H9 (cell line): ENCODE data around the gene TTC17. TPM values are rescaled to one million over a fixed set of nuclear protein-coding genes. Genes with fewer than 3 reads are reported as not detected.

ENCODE experiments used
- DNase-seq: peaks from one replicate; pipeline ENCODE4 v3.0.0-alpha.2; 2017
- H2AFZ ChIP-seq: one replicate; pipeline ENCODE4 v1.6.1; 2013; ENCODE audit warnings: mild to moderate bottlenecking, low read length, control low read depth, moderate library complexity
- H2AK5ac ChIP-seq: 2 replicates; pipeline ENCODE4 v1.6.1; 2013; ENCODE audit warnings: low read length, control low read depth, mixed read lengths; ENCODE audit not compliant: insufficient read length
- H2BK120ac ChIP-seq: one replicate; pipeline ENCODE4 v1.6.1; 2013; ENCODE audit warnings: low read depth, mild to moderate bottlenecking, low read length, control low read depth, inconsistent platforms; ENCODE audit not compliant: poor library complexity, severe bottlenecking
- H2BK12ac ChIP-seq: 2 replicates; pipeline ENCODE4 v1.6.1; 2013; ENCODE audit warnings: low read length, control low read depth, mixed read lengths, low read depth; ENCODE audit not compliant: insufficient read length
- H2BK15ac ChIP-seq: 2 replicates; pipeline ENCODE4 v1.6.1; 2013; ENCODE audit warnings: low read depth, low read length, control low read depth
- H2BK20ac ChIP-seq: one replicate; pipeline ENCODE4 v1.6.1; 2013; ENCODE audit warnings: low read depth, mild to moderate bottlenecking, low read length, control low read depth, inconsistent platforms; ENCODE audit not compliant: poor library complexity, severe bottlenecking
- H2BK5ac ChIP-seq: 2 replicates; pipeline ENCODE4 v1.6.1; 2013; ENCODE audit warnings: low read length, control low read depth, mixed read lengths; ENCODE audit not compliant: insufficient read length
- H3K14ac ChIP-seq: 2 replicates; pipeline ENCODE4 v1.6.1; 2013; ENCODE audit warnings: low read length, control low read depth; ENCODE audit not compliant: insufficient read depth
- H3K18ac ChIP-seq: 2 replicates; pipeline ENCODE4 v1.6.1; 2013; ENCODE audit warnings: low read depth, mild to moderate bottlenecking, mixed read lengths, low read length, control low read depth; ENCODE audit not compliant: insufficient read length
- H3K23ac ChIP-seq: 2 replicates; pipeline ENCODE4 v1.6.1; 2013; ENCODE audit warnings: low read length, control low read depth, mixed read lengths, low read depth; ENCODE audit not compliant: insufficient read length
- H3K23me2 ChIP-seq: 2 replicates; pipeline ENCODE4 v1.6.1; 2013; ENCODE audit warnings: low read depth, mild to moderate bottlenecking, mixed read lengths, low read length, control low read depth; ENCODE audit not compliant: insufficient read length, poor library complexity, severe bottlenecking
- H3K27ac ChIP-seq: 2 replicates; pipeline ENCODE4 v1.5.1; 2013; ENCODE audit warnings: low read length, control low read depth, mixed read lengths, low read depth; ENCODE audit not compliant: insufficient read length
- H3K27me3 ChIP-seq: 2 replicates; pipeline ENCODE4 v1.6.1; 2013; ENCODE audit warnings: low read length, control low read depth, inconsistent platforms; ENCODE audit not compliant: insufficient read depth
- H3K4ac ChIP-seq: 2 replicates; pipeline ENCODE4 v1.6.1; 2013; ENCODE audit warnings: low read depth, mild to moderate bottlenecking, control low read depth, inconsistent platforms, low read length, moderate library complexity
- H3K4me1 ChIP-seq: 2 replicates; pipeline ENCODE4 v1.6.1; 2013; ENCODE audit warnings: low read length, control low read depth, inconsistent platforms; ENCODE audit not compliant: insufficient read depth
- H3K4me2 ChIP-seq: 2 replicates; pipeline ENCODE4 v1.6.1; 2013; ENCODE audit warnings: low read length, control low read depth, mixed read lengths; ENCODE audit not compliant: insufficient read length, insufficient read depth
- H3K56ac ChIP-seq: 2 replicates; pipeline ENCODE4 v1.6.1; 2013; ENCODE audit warnings: low read depth, mild to moderate bottlenecking, mixed read lengths, low read length, control low read depth; ENCODE audit not compliant: insufficient read length
- H3K79me1 ChIP-seq: 2 replicates; pipeline ENCODE4 v1.6.1; 2013; ENCODE audit warnings: low read depth, mild to moderate bottlenecking, moderate library complexity, low read length, control low read depth, inconsistent platforms; ENCODE audit not compliant: insufficient read depth, poor library complexity, severe bottlenecking
- H3K79me2 ChIP-seq: 2 replicates; pipeline ENCODE4 v1.6.1; 2013; ENCODE audit warnings: low read length, control low read depth, inconsistent platforms; ENCODE audit not compliant: insufficient read depth
- H3K9ac ChIP-seq: 2 replicates; pipeline ENCODE4 v1.6.1; 2013; ENCODE audit warnings: low read length, control low read depth, mixed read lengths; ENCODE audit not compliant: insufficient read length; ENCODE audit errors: extremely low read depth
- H3K9me3 ChIP-seq: one replicate; pipeline ENCODE4 v1.6.1; 2013; ENCODE audit warnings: low read depth, low read length, inconsistent platforms; ENCODE audit not compliant: control insufficient read depth
- H3T11ph ChIP-seq: one replicate; pipeline ENCODE4 v1.6.1; 2013; ENCODE audit warnings: mild to moderate bottlenecking, low read length, control low read depth, inconsistent platforms
- H4K20me1 ChIP-seq: one replicate; pipeline ENCODE4 v1.6.1; 2013; ENCODE audit not compliant: control insufficient read depth, insufficient read length, insufficient read depth
- H4K5ac ChIP-seq: 2 replicates; pipeline ENCODE4 v1.6.1; 2013; ENCODE audit warnings: low read depth, mild to moderate bottlenecking, mixed read lengths, low read length, control low read depth; ENCODE audit not compliant: insufficient read length
- H4K8ac ChIP-seq: replicated peaks from 2 replicates; pipeline ENCODE4 v1.6.1; 2013; ENCODE audit warnings: low read length, control low read depth, mixed read lengths, low read depth; ENCODE audit not compliant: insufficient read length
- H4K91ac ChIP-seq: 2 replicates; pipeline ENCODE4 v1.6.1; 2013; ENCODE audit warnings: low read depth, mild to moderate bottlenecking, moderate library complexity, mixed read lengths, low read length, control low read depth; ENCODE audit not compliant: insufficient read length
- H3K27ac Mint-ChIP-seq, 3 experiments: 2 replicates in 2 of 3; 3 replicates in 1 of 3; pipeline ENCODE4 v1.8.0; 2020 to 2021; ENCODE audit warnings: mixed read lengths in 3 of 3, mild to moderate bottlenecking in 1 of 3, moderate library complexity in 1 of 3
- H3K27me3 Mint-ChIP-seq: 2 replicates; pipeline ENCODE4 v1.8.0; 2021; ENCODE audit warnings: low read depth, mild to moderate bottlenecking, moderate library complexity, mixed read lengths
- H3K36me3 Mint-ChIP-seq, 3 experiments: 2 replicates in 2 of 3; 3 replicates in 1 of 3; pipeline ENCODE4 v1.8.0; 2020 to 2021; ENCODE audit warnings: low read depth in 3 of 3, mixed read lengths in 3 of 3; ENCODE audit not compliant: insufficient read depth in 1 of 3
- H3K4me1 Mint-ChIP-seq, 2 experiments: 2 replicates each; pipeline ENCODE4 v1.8.0; 2020; ENCODE audit warnings: mixed read lengths in 2 of 2
- H3K4me3 Mint-ChIP-seq, 2 experiments: 2 replicates in 1 of 2; 3 replicates in 1 of 2; pipeline ENCODE4 v1.8.0; 2020 to 2021; ENCODE audit warnings: mild to moderate bottlenecking in 2 of 2, mixed read lengths in 2 of 2, moderate library complexity in 1 of 2
- H3K9me3 Mint-ChIP-seq, 2 experiments: 2 replicates in 1 of 2; 3 replicates in 1 of 2; pipeline ENCODE4 v1.8.0; 2020; ENCODE audit warnings: mild to moderate bottlenecking in 2 of 2, mixed read lengths in 2 of 2, moderate library complexity in 1 of 2
- total RNA-seq: library from RNA; stranded (reverse); gene quantifications from 2 replicates; pipeline ENCODE4 v1.2.1, GENCODE V29; 2021
- TF ChIP-seq, protein P1 (sequence below): fragments of 200-600 bp; sonication (generic); conservative IDR thresholded peaks from 3 replicates; pipeline ENCODE4 v1.8.0; 2021; ENCODE audit warnings: antibody characterized with exemption, mild to moderate bottlenecking

Gene TTC17
- total RNA-seq, 1 experiment from 2014 or later: 68.5 TPM

DNA sequence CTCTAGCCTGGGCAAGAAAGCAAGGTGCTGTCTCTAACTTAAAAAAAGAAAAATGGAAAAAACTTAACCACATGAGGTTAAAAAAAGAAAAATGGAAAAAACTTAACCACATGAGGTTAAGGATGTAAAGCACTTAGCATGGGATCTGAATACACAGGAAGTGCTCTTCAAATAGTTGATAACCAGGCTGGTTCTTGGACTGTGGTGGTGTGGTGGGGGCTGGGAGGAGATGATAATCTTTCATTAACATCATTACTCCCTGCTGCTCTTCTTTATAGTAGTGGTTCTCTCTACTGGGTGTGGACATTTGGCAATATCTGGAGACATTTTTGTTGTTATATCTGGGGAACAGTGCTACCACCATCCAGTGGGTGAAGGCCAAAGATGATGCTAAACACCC lies 88.4 kb downstream of the TTC17 start:
- no peaks in the 10 kb centered on the region for H3K27me3 ChIP-seq
- H2BK20ac ChIP-seq: no peak overlapping the region
- H4K8ac ChIP-seq: no peak overlapping the region
- peak overlapping the region in 1 of 3 experiments; percentile 58; a peak in 1 of 7 replicates for H3K27ac Mint-ChIP-seq
- no peak overlapping the region for H3K4me3 Mint-ChIP-seq
- H3K14ac ChIP-seq: no peak overlapping the region
- no peaks in the 10 kb centered on the region for H3K79me2 ChIP-seq
- no peak overlapping the region for H2AK5ac ChIP-seq
- H4K91ac ChIP-seq: no peak overlapping the region
- H3K4me1 ChIP-seq: no peaks in the 10 kb centered on the region
- H3K4me1 Mint-ChIP-seq: peaks cover 0 to 4% of the 10 kb centered on the region in 2 experiments; a peak in 1 of 4 replicates
- H4K5ac ChIP-seq: no peak overlapping the region
- H3K27ac ChIP-seq: no peak overlapping the region
- peaks cover 41 to 75% (median 66%) of the 10 kb centered on the region in 3 experiments for H3K36me3 Mint-ChIP-seq
- H3K79me1 ChIP-seq: no peaks in the 10 kb centered on the region
- TF ChIP-seq, protein P1, sequence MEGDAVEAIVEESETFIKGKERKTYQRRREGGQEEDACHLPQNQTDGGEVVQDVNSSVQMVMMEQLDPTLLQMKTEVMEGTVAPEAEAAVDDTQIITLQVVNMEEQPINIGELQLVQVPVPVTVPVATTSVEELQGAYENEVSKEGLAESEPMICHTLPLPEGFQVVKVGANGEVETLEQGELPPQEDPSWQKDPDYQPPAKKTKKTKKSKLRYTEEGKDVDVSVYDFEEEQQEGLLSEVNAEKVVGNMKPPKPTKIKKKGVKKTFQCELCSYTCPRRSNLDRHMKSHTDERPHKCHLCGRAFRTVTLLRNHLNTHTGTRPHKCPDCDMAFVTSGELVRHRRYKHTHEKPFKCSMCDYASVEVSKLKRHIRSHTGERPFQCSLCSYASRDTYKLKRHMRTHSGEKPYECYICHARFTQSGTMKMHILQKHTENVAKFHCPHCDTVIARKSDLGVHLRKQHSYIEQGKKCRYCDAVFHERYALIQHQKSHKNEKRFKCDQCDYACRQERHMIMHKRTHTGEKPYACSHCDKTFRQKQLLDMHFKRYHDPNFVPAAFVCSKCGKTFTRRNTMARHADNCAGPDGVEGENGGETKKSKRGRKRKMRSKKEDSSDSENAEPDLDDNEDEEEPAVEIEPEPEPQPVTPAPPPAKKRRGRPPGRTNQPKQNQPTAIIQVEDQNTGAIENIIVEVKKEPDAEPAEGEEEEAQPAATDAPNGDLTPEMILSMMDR: no peak
- H3K4me2 ChIP-seq: no peak overlapping the region
- no peak overlapping the region for H2BK5ac ChIP-seq
- H3K18ac ChIP-seq: no peak overlapping the region
- H3K56ac ChIP-seq: no peak overlapping the region
- no peaks in the 10 kb centered on the region for H4K20me1 ChIP-seq
- H3T11ph ChIP-seq: no peak overlapping the region
- H2BK15ac ChIP-seq: no peak overlapping the region
- H3K9ac ChIP-seq: no peak overlapping the region
- H3K23me2 ChIP-seq: no peaks in the 10 kb centered on the region
- H2AFZ ChIP-seq: no peak overlapping the region
- no peaks in the 10 kb centered on the region for H3K27me3 Mint-ChIP-seq
- H2BK120ac ChIP-seq: no peak overlapping the region
- no peak overlapping the region for H3K23ac ChIP-seq
- no peak for DNase-seq
- no peak overlapping the region for H2BK12ac ChIP-seq
- H3K4ac ChIP-seq: no peak overlapping the region
- no peaks in the 10 kb centered on the region for H3K9me3 Mint-ChIP-seq
- H3K9me3 ChIP-seq: no peaks in the 10 kb centered on the region
